Loucy (cell line): ENCODE measurements around the gene PPDPF.
A peak's percentile ranks its signal among the peaks of the same experiment; 100 is the strongest.

Source experiments
- H2AFZ ChIP-seq: fragments of 200-600 bp; sonication (generic); 2 replicates; pipeline ENCODE4 v1.6.0; 2016; ENCODE audit warnings: antibody characterized with exemption, mild to moderate bottlenecking, low read length, moderate library complexity
- H3F3A ChIP-seq: fragments of 200-600 bp; 2 replicates; pipeline ENCODE4 v1.6.0; 2016; ENCODE audit warnings: antibody characterized with exemption, low read depth, mild to moderate bottlenecking
- H3K27me3 ChIP-seq: fragments of 200-600 bp; sonication (generic); 2 replicates; pipeline ENCODE4 v1.6.1; 2014; ENCODE audit warnings: low read length, mild to moderate bottlenecking; ENCODE audit not compliant: insufficient read depth, poor library complexity, severe bottlenecking
- H3K36me3 ChIP-seq: fragments of 200-600 bp; sonication (generic); 2 replicates; pipeline ENCODE4 v1.6.1; 2016; ENCODE audit warnings: low read length; ENCODE audit not compliant: insufficient read depth
- H3K4me1 ChIP-seq: fragments of 200-600 bp; sonication (generic); 2 replicates; pipeline ENCODE4 v1.5.1; 2014; ENCODE audit warnings: low read length, mild to moderate bottlenecking; ENCODE audit not compliant: insufficient read depth, poor library complexity, severe bottlenecking
- H3K4me2 ChIP-seq: fragments of 200-600 bp; sonication (generic); 2 replicates; pipeline ENCODE4 v1.6.0; 2014; ENCODE audit warnings: antibody characterized with exemption, low read length, low read depth, mild to moderate bottlenecking; ENCODE audit not compliant: poor library complexity, severe bottlenecking
- H3K4me3 ChIP-seq: fragments of 200-600 bp; sonication (generic); 2 replicates; pipeline ENCODE4 v1.5.1; 2014; ENCODE audit warnings: low read length, mild to moderate bottlenecking, mixed read lengths; ENCODE audit not compliant: poor library complexity, severe bottlenecking
- H3K79me2 ChIP-seq: fragments of 200-600 bp; sonication (generic); 2 replicates; pipeline ENCODE4 v1.6.1; 2014; ENCODE audit warnings: low read length; ENCODE audit not compliant: insufficient read depth
- H3K9ac ChIP-seq: fragments of 200-600 bp; sonication (generic); 2 replicates; pipeline ENCODE4 v1.6.0; 2014; ENCODE audit warnings: mild to moderate bottlenecking, low read depth, low read length, moderate library complexity; ENCODE audit not compliant: poor library complexity, severe bottlenecking
- H3K9me2 ChIP-seq: fragments of 200-600 bp; sonication (generic); replicated peaks from 2 replicates; pipeline ENCODE4 v1.6.1; 2016; ENCODE audit warnings: low read depth, low read length, mixed read lengths
- H3K9me3 ChIP-seq: fragments of 200-600 bp; sonication (generic); 2 replicates; pipeline ENCODE4 v1.6.1; 2014; ENCODE audit warnings: mild to moderate bottlenecking, antibody characterized with exemption, low read length, low read depth; ENCODE audit not compliant: insufficient read depth
- H4K20me1 ChIP-seq: fragments of 200-600 bp; sonication (generic); 2 replicates; pipeline ENCODE4 v1.6.0; 2014; ENCODE audit warnings: antibody characterized with exemption, low read length, mild to moderate bottlenecking; ENCODE audit not compliant: insufficient read depth, poor library complexity, severe bottlenecking
- EZH2phosphoT487 ChIP-seq: fragments of 200-600 bp; IDR thresholded peaks from 2 replicates; pipeline ENCODE4 v1.6.1; 2018; ENCODE audit warnings: antibody characterized with exemption, mild to moderate bottlenecking, moderate library complexity, borderline replicate concordance
- TF ChIP-seq, protein P1 (sequence below): fragments of 200-600 bp; sonication (generic); conservative IDR thresholded peaks from 2 replicates; pipeline ENCODE4 v1.5.1; 2014; ENCODE audit warnings: mild to moderate bottlenecking, antibody characterized with exemption, low read length

The PPDPF gene

DNA sequence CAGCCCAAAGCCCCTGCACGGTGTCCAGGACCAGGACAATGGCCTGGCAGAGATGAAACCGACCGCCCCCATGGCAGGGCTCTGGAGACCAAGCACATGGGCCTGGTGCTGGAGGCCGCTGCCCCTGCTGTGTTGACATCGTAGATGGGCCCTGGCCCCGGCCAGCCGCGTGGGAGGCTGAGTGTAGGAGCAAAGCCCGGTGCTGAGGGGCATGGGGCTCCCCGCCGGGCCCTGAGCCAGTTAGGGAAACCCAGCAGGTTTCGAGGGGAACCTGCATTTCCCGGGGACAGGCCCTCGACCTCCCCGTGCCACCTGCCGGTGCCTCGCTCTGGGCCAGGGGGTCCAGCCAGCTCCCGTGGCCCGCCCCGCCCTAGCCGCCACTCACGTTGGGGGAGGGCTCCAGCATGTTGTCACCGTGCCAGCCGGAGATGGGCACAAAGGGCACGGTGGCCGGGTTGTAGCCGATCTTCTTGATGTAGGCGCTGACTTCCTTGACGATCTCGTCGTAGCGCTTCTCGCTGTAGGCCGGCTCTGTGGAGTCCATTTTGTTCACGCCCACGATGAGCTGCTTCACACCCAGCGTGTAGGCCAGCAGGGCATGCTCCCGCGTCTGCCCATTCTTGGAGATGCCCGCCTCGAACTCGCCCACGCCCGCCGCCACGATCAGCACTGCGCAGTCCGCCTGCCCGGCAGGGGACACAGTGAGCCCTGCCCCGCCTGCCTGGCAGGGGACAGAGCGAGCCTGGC lies 26.0 kb upstream of the PPDPF start:
- H3K36me3 ChIP-seq, result no peaks in the 10 kb centered on the region
- H3F3A ChIP-seq, result no peaks in the 10 kb centered on the region
- no peak overlapping the region for H2AFZ ChIP-seq
- no peak overlapping the region for H3K4me3 ChIP-seq
- H3K9me2 ChIP-seq, result no peaks in the 10 kb centered on the region
- no peaks in the 10 kb centered on the region for H3K79me2 ChIP-seq
- H3K4me1 ChIP-seq, result no peaks in the 10 kb centered on the region
- H3K9ac ChIP-seq, result no peak overlapping the region
- H4K20me1 ChIP-seq, result no peaks in the 10 kb centered on the region
- no peak overlapping the region for H3K4me2 ChIP-seq
- no peaks in the 10 kb centered on the region for H3K9me3 ChIP-seq
- no peak for TF ChIP-seq EZH2phosphoT487
- TF ChIP-seq, protein P1, sequence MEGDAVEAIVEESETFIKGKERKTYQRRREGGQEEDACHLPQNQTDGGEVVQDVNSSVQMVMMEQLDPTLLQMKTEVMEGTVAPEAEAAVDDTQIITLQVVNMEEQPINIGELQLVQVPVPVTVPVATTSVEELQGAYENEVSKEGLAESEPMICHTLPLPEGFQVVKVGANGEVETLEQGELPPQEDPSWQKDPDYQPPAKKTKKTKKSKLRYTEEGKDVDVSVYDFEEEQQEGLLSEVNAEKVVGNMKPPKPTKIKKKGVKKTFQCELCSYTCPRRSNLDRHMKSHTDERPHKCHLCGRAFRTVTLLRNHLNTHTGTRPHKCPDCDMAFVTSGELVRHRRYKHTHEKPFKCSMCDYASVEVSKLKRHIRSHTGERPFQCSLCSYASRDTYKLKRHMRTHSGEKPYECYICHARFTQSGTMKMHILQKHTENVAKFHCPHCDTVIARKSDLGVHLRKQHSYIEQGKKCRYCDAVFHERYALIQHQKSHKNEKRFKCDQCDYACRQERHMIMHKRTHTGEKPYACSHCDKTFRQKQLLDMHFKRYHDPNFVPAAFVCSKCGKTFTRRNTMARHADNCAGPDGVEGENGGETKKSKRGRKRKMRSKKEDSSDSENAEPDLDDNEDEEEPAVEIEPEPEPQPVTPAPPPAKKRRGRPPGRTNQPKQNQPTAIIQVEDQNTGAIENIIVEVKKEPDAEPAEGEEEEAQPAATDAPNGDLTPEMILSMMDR, result no peak
- H3K27me3 ChIP-seq, result no peaks in the 10 kb centered on the region

- H3K36me3 ChIP-seq, result no peaks in the 10 kb centered on the region
- no peaks in the 10 kb centered on the region for H3K27me3 ChIP-seq
- no peaks in the 10 kb centered on the region for H3K9me2 ChIP-seq
- no peak overlapping the region for H3K4me2 ChIP-seq
- no peak overlapping the region for H3K9ac ChIP-seq
- no peaks in the 10 kb centered on the region for H4K20me1 ChIP-seq
- TF ChIP-seq, protein P1, result no peak
- TF ChIP-seq EZH2phosphoT487, result no peak
- no peaks in the 10 kb centered on the region for H3F3A ChIP-seq
- no peaks in the 10 kb centered on the region for H3K4me1 ChIP-seq
- H3K79me2 ChIP-seq, result no peaks in the 10 kb centered on the region
- no peaks in the 10 kb centered on the region for H3K9me3 ChIP-seq
- no peak overlapping the region for H2AFZ ChIP-seq
- no peak overlapping the region for H3K4me3 ChIP-seq
Observed at GRCh38 chr20:63495167-63495720, 25.3 kb upstream of the PPDPF start.

GRCh38 chr20:63495741-63496595 lies 24.6 kb upstream of the PPDPF start:
- Histone ChIP-seq H3K27me3 (no peaks in the 10 kb centered on the region), H3K9me2 (no peaks in the 10 kb centered on the region), H2AFZ (peak overlapping the region; percentile 64), H3K4me3 (peak overlapping the region; percentile 58), H3K9me3 (no peaks in the 10 kb centered on the region), H4K20me1 (no peaks in the 10 kb centered on the region), H3K4me1 (no peaks in the 10 kb centered on the region), H3K79me2 (no peaks in the 10 kb centered on the region), H3F3A (no peaks in the 10 kb centered on the region), H3K9ac (no peak overlapping the region), H3K36me3 (no peaks in the 10 kb centered on the region), H3K4me2 (peak overlapping the region; percentile 64)
- TF ChIP-seq, protein P1, result peak; percentile 91
- TF ChIP-seq EZH2phosphoT487, result no peak
